HG02798 (cell line): ENCODE data around the gene ADSL.

ENCODE experiments used
- ATAC-seq: cut with Tn5 transposase; IDR thresholded peaks from one replicate; pipeline ENCODE4 v1.9.1; 2021; ENCODE audit warnings: mild to moderate bottlenecking; ENCODE audit not compliant: unreplicated experiment, poor library complexity

The ADSL gene

GRCh38 chr22:40403141-40403540 is 56.8 kb downstream of the ADSL start:
- ATAC-seq: no peak

- ATAC-seq: no peak
Observed at GRCh38 chr22:40403651-40404050, 57.4 kb downstream of the ADSL start.

GRCh38 chr22:40404251-40405177 is 58.2 kb downstream of the ADSL start:
- no peak for ATAC-seq

GRCh38 chr22:40405178-40406062 is 59.1 kb downstream of the ADSL start:
- no peak for ATAC-seq

- no peak for ATAC-seq
Observed at GRCh38 chr22:40406063-40406890, 60.0 kb downstream of the ADSL start.

GRCh38 chr22:40407021-40407761 is 60.9 kb downstream of the ADSL start:
- no peak for ATAC-seq

- ATAC-seq: no peak
Observed at GRCh38 chr22:40407831-40408717, 61.8 kb downstream of the ADSL start.

- ATAC-seq: no peak
Observed at GRCh38 chr22:40408718-40409612, 62.7 kb downstream of the ADSL start.

- ATAC-seq: no peak
Observed at GRCh38 chr22:40409613-40410113, 63.4 kb downstream of the ADSL start.

- no peak for ATAC-seq
Observed at GRCh38 chr22:40410272-40410671, 64.0 kb downstream of the ADSL start.

- no peak for ATAC-seq
Observed at GRCh38 chr22:40410731-40411505, 64.6 kb downstream of the ADSL start.

GRCh38 chr22:40411506-40411861 is 65.2 kb downstream of the ADSL start:
- ATAC-seq: no peak

GRCh38 chr22:40412441-40412840 is 66.1 kb downstream of the ADSL start:
- ATAC-seq: peak; percentile 36

- no peak for ATAC-seq
Observed at GRCh38 chr22:40413873-40414272, 67.6 kb downstream of the ADSL start.

- peak; percentile 13 for ATAC-seq
Observed at GRCh38 chr22:40414311-40414710, 68.0 kb downstream of the ADSL start.

GRCh38 chr22:40414838-40415505 is 68.7 kb downstream of the ADSL start:
- ATAC-seq: peak; percentile 45
